ENCODE data around the gene SLC34A3. TPM values are rescaled to one million over a fixed set of nuclear protein-coding genes. Genes with fewer than 3 reads are reported as not detected.
A peak's percentile ranks its signal among the peaks of the same experiment; 100 is the strongest.

Gene SLC34A3
- total RNA-seq, 1 donor from 2014 or later, result 0.23 TPM

- Histone ChIP-seq H3K36me3 (no peaks in the 10 kb centered on the region), H3K4me1 (peaks cover 41% of the 10 kb centered on the region), H3K9me3 (no peaks in the 10 kb centered on the region), H3K27me3 (no peaks in the 10 kb centered on the region), H3K4me3 (peak overlapping the region; percentile 55), H3K27ac (peak overlapping the region; percentile 68)
- TF ChIP-seq, protein P1, sequence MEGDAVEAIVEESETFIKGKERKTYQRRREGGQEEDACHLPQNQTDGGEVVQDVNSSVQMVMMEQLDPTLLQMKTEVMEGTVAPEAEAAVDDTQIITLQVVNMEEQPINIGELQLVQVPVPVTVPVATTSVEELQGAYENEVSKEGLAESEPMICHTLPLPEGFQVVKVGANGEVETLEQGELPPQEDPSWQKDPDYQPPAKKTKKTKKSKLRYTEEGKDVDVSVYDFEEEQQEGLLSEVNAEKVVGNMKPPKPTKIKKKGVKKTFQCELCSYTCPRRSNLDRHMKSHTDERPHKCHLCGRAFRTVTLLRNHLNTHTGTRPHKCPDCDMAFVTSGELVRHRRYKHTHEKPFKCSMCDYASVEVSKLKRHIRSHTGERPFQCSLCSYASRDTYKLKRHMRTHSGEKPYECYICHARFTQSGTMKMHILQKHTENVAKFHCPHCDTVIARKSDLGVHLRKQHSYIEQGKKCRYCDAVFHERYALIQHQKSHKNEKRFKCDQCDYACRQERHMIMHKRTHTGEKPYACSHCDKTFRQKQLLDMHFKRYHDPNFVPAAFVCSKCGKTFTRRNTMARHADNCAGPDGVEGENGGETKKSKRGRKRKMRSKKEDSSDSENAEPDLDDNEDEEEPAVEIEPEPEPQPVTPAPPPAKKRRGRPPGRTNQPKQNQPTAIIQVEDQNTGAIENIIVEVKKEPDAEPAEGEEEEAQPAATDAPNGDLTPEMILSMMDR (IDR thresholded peaks at IDR 0.05), result no peak
- DNase-seq (peak; percentile 83), ATAC-seq (peak; percentile 35)
- intact Hi-C loops (cut with DNase I), result no loop called here
Measured at GRCh38 chr9:137198051-137198901, 32.4 kb upstream of the SLC34A3 start.

- TF ChIP-seq, protein P1 (IDR thresholded peaks at IDR 0.05), result no peak
- peak overlapping the region; percentile 68 for H3K27ac ChIP-seq
- no peaks in the 10 kb centered on the region for H3K9me3 ChIP-seq
- peak overlapping the region; percentile 55 for H3K4me3 ChIP-seq
- H3K27me3 ChIP-seq, result no peaks in the 10 kb centered on the region
- peaks cover 47% of the 10 kb centered on the region for H3K4me1 ChIP-seq
- no peak for ATAC-seq
- intact Hi-C loops (cut with DNase I), result no loop called here
- DNase-seq, result no peak
- no peaks in the 10 kb centered on the region for H3K36me3 ChIP-seq
Measured at GRCh38 chr9:137198902-137199283, 31.8 kb upstream of the SLC34A3 start.

- TF ChIP-seq, protein P1 (IDR thresholded peaks at IDR 0.05), result no peak
- H3K9me3 ChIP-seq, result no peaks in the 10 kb centered on the region
- peaks cover 54% of the 10 kb centered on the region for H3K4me1 ChIP-seq
- no peaks in the 10 kb centered on the region for H3K36me3 ChIP-seq
- intact Hi-C loops (cut with DNase I), result no loop called here
- DNase-seq (no peak), ATAC-seq (no peak)
- H3K4me3 ChIP-seq, result peak overlapping the region; percentile 55
- H3K27ac ChIP-seq, result peak overlapping the region; percentile 68
- no peaks in the 10 kb centered on the region for H3K27me3 ChIP-seq
Measured at GRCh38 chr9:137199411-137200121, 31.1 kb upstream of the SLC34A3 start.

DNA sequence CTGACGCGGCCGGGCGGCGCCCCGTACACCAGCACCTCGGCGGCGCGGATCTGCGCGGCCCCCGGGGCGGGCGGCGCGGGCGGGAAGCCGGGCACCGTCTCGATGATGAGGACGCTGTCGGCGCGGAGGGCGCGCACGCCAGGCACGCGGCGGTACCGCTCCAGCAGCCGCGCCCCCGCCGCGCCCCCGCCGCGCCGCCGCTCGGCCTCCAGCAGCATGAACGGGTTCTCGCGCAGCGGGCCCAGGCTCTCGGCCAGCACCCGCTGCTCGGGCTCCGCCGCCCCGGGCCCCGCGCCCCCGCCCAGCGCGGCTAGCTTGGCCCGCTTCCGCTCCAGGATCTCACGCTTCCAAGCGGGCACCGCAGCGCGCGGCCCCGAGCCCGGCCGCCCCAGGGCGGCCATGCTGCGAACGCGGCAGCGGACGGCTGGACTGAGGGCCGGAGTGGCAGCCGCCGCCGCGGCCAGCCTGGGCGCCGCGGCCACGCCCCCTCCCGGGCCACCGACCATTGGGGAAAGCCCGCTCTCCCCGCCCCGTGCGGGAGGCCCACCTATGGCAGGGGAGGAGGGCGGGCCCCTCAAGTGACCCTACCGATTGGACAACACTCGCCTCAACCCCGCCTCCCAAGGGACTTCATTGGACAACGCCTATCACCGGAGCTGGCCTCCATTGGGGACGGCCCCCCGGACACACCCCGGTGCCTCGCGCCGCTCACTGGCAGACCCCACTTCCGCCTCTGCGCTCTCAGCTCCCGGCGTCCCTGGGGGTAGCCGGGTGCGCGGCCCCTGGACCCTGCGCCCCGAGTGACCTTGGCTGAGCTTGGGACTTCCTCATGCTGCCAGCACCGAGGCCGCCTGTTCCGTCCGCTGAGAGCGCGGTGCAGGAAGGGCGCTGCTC is 30.1 kb upstream of the SLC34A3 start, which contains the start of gene TPRN:
Gene TPRN (minus strand): TSS at position 431 of the 894 bp plus-strand sequence. CDS start 30 bp downstream, at position 401.
- intact Hi-C loops (cut with DNase I), result no loop called here
- peak; percentile 95 for ATAC-seq
- TF ChIP-seq, protein P1 (IDR thresholded peaks at IDR 0.05), result no peak
- no peaks in the 10 kb centered on the region for H3K27me3 ChIP-seq
- no peaks in the 10 kb centered on the region for H3K9me3 ChIP-seq
- peak within 1 kb of the TSS; percentile 87 for H3K27ac ChIP-seq
- peak; percentile 100 for DNase-seq
- H3K4me3 ChIP-seq, result peak within 1 kb of the TSS; percentile 69
- H3K36me3 ChIP-seq, result no peaks in the 10 kb centered on the region
- peaks cover 51% of the 10 kb centered on the region for H3K4me1 ChIP-seq

- Histone ChIP-seq H3K9me3 (no peaks in the 10 kb centered on the region), H3K27me3 (no peaks in the 10 kb centered on the region), H3K36me3 (no peaks in the 10 kb centered on the region), H3K27ac (peak overlapping the region; percentile 87), H3K4me3 (peak overlapping the region; percentile 69), H3K4me1 (peaks cover 52% of the 10 kb centered on the region)
- TF ChIP-seq, protein P1 (IDR thresholded peaks at IDR 0.05), result no peak
- intact Hi-C loops (cut with DNase I), result no loop called here
- DNase-seq, result no peak
- no peak for ATAC-seq
Measured at GRCh38 chr9:137201205-137201868, 29.4 kb upstream of the SLC34A3 start.

Measured in upper lobe of right lung (tissue), 1 donor.